Cardiac fibroblast (primary cell): ENCODE results near the gene NCKAP5.

Experiments
- DNase-seq, 2 donors: peaks; one replicate each; pipeline versions ENCODE4 v3.0.0 to v3.0.0-alpha.2; 2010; ENCODE audit warnings: low read depth in 2 of 2
- H3K4me3 ChIP-seq, 2 donors: replicated peaks in 1 of 2; 1 replicate in 1 of 2; 2 replicates in 1 of 2; pipeline ENCODE4 v1.5.1; 2011; ENCODE audit warnings: low read depth in 2 of 2, low read length in 2 of 2, mild to moderate bottlenecking in 2 of 2, moderate library complexity in 1 of 2
- CTCF ChIP-seq: IDR thresholded peaks from one replicate; pipeline ENCODE4 v1.5.1; 2011; ENCODE audit warnings: low read depth, mild to moderate bottlenecking, low read length, inconsistent platforms

Gene NCKAP5

GRCh38 chr2:132678483-132678882 lies 889.8 kb downstream of the NCKAP5 start:
- no peak overlapping the region for H3K4me3 ChIP-seq
- peak in 1 of 2 donors; percentile 22 for DNase-seq
- TF ChIP-seq CTCF = no peak

- DNase-seq = peak in 1 of 2 donors; percentile 44
- H3K4me3 ChIP-seq = no peak overlapping the region
Observed at GRCh38 chr2:132677661-132678060, 890.6 kb downstream of the NCKAP5 start.

GRCh38 chr2:132676999-132677398 lies 891.3 kb downstream of the NCKAP5 start:
- no peak for TF ChIP-seq CTCF
- DNase-seq = no peak

More at GRCh38 chr2:132677661-132678060, 890.6 kb downstream of the NCKAP5 start:
- TF ChIP-seq CTCF = no peak

GRCh38 chr2:132671151-132671835 lies 897.0 kb downstream of the NCKAP5 start:
- DNase-seq = peak; percentile 67 to 90
- no peak for TF ChIP-seq CTCF
- H3K4me3 ChIP-seq = peak overlapping the region; percentile 38 to 56

More at GRCh38 chr2:132676999-132677398, 891.3 kb downstream of the NCKAP5 start:
- no peak overlapping the region for H3K4me3 ChIP-seq

- TF ChIP-seq CTCF = no peak
- DNase-seq = peak in 1 of 2 donors; percentile 39
- H3K4me3 ChIP-seq = peak overlapping the region; percentile 38 to 56
Observed at GRCh38 chr2:132670496-132671150, 897.6 kb downstream of the NCKAP5 start.

GRCh38 chr2:132669908-132670495 lies 898.3 kb downstream of the NCKAP5 start, which contains the start of gene LYPD1:
Gene LYPD1, minus strand, starts transcription at chr2:132670205. Its CDS starts 273 bp downstream, at chr2:132669932.
- TF ChIP-seq CTCF = no peak
- DNase-seq = peak in 1 of 2 donors; percentile 17
- peak within 1 kb of the TSS; percentile 38 to 56 for H3K4me3 ChIP-seq
